DMS 273 (cell line): Measurements from ENCODE around the gene AGK.

Source experiments
- DNase-seq: peaks from one replicate; lab custom pipeline; 2025; ENCODE audit not compliant: unreplicated experiment; lab: John Stamatoyannopoulos, UW

Gene AGK

GRCh38 chr7:141585592-141586510 is 34.6 kb downstream of the AGK start:
- DNase-seq = no peak

GRCh38 chr7:141586878-141587277 is 35.7 kb downstream of the AGK start:
- DNase-seq = no peak

- DNase-seq = no peak
Observed at GRCh38 chr7:141587304-141587703, 36.1 kb downstream of the AGK start.

GRCh38 chr7:141588912-141589311 is 37.7 kb downstream of the AGK start:
- no peak for DNase-seq

DNA sequence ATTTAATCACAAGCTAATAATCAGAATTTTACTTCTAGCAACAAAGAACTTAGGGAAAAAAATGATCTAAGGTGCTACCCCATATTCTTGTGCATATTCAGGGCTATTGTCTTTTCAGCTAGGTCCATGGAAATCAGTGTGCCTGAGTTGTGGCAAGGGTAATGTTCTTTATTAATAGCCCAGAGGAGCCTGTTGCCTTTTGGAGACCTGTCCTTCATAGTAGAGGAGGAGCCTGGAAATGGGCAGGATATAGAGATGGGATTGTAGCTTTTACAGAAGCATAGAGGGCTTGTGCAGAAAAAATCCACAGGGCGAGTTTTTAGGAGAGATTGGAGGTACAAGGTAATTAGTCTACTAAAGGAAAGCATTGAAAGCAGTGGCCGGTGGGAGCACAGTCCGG is 38.9 kb downstream of the AGK start:
- no peak for DNase-seq

DNA sequence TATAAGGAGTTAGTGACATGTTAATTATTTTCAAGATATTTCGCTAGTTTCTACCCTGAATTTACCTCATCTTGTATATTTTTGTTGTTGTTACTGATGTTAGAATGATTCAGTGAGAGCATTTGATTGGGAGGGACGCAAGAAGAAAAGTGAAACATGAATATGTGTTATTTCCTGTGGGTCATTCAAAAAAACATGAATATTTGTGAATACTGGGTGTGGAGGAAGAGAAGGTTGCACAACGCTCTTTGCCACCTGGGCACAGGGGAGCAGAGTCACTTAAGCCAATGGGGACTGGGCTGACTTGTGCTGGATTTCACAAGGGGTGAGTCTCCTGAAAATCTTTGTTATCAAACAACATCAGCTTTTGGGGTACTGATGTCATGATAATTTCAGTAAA is 39.5 kb downstream of the AGK start:
- DNase-seq = no peak

DNA sequence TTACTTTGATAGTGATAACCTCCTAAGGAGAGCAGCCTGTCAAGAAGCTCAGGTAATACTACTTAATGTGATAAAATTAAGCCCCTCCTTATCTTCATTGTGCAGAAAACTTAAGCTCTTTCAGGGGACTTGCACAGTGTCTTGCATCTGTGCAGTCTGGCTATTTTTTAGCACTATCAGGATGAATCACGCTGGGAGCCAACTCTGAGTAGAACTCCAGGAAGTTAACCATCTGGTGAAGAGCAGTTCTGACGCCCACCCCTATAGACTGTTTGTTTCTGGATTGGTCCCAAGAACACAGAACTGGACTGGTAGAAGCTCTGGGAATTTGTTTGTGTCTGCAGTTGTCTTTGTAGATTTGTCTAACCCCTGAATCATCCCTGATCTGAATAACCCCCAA is 41.9 kb downstream of the AGK start:
- peak; percentile 80 for DNase-seq

DNA sequence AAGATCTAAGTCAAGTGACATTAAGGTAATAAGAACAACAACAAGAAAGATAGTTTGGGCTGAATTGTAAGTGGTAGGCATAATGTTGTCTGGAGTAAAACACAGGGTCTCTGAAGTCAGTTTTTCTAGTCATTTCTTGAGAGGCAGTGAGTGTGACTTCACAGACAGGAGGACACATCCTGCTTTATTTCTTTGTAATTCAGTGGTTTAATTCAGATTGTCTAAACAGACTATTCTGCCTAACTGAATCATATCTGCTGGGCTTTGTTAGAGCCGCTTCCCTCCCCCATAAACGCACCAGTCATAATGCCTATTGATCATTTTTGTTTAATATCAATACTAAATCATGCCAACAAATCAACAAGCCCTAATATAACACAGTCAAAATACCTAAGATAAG is 46.8 kb downstream of the AGK start:
- no peak for DNase-seq

GRCh38 chr7:141598408-141598807 is 47.2 kb downstream of the AGK start:
- no peak for DNase-seq

DNA sequence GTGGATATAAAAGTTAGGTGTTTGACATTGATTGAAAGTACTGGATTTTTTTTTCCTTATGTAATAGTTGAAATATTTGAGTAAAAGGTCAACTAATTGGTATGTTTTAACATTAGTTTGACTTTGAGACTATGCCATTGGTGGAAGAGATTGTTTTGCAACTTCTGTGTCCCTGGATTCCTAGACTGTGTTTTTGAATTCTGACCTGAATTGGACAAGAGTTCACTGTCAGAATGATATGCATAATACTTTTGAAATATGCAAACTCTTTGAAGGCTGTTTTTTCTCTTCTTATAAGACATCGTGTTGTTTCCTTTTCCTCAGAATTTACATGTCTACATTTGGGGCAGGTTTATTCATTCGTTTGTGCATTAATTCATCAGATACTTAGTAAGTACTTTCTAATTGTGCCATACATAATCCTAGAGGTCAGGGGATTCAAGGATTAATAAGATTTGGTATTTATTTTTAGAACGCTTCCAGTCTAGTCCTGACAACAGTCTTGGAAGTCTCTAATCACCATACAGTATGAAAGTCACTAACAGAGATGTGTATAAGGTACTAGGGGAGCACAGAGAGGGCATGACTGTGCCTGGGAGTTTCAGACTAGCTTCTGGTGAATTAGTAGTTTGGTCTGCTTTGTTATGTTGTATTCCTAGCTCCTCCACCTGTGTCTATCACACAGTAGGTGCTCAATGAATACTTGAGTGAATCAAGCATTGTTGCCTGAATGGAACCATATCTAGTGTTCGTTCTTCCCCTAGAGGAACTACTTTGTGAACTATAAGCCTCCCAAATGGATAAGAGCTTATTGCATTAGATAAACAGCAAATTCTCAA is 49.2 kb downstream of the AGK start:
- no peak for DNase-seq

GRCh38 chr7:141609576-141609975 is 58.4 kb downstream of the AGK start:
- DNase-seq = no peak

- DNase-seq = no peak
Observed at GRCh38 chr7:141610671-141611070, 59.5 kb downstream of the AGK start.

DNA sequence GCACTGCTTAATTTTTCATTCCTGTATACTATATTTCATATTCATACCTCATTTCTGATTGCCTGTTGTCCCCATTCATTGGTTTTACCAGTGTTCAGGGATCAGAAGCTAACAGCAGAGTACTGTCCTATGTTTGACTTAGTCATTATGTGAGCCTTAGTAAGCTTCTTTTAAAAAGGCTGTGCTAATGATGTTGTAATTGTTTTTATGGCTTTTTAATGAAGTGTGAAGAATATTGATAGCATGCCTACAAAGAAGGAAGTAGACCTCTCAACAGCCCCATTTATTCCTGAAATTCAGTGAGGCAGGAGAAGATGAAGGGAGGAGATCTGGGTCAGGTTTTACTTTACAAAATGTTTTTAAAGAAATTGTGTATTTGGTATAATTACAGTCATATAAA is 61.7 kb downstream of the AGK start:
- DNase-seq = no peak

GRCh38 chr7:141617280-141617679 is 66.1 kb downstream of the AGK start:
- no peak for DNase-seq

DNA sequence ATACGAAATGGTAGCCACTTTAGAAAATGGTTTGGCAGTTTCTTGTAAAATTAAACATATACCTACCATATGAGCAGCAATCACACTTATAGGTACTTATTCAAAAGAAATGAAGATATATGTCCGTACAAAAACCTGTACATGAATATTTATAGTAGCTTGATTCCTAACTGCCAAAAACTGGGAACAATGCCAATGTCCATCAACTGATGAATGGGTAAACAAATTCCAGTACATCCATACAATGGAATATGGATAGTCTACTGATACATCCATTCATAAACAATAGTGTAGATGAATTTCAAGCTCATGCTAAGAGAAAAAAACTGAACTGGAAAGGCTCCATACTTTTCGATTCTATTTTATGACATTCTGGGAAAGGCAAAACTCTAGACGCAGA is 68.5 kb downstream of the AGK start:
- DNase-seq = no peak

DNA sequence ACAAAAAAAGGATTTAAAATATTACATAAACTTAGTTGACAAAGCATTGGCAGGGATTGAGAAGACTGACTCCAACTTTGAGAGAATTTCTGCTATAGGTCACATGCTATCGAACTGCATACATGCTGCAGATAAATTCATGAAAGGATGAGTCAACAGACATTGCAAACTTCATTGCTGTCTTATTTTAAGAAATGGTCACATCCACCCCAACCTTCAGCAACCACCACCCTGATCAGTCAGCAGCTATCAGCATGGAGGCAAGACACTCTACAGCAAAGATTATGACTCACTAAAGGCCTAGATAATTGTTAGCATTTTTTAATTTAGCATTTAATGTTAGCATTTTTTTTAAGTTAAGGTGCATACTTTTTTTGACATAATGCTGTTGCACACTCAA is 73.6 kb downstream of the AGK start:
- DNase-seq = no peak

DNA sequence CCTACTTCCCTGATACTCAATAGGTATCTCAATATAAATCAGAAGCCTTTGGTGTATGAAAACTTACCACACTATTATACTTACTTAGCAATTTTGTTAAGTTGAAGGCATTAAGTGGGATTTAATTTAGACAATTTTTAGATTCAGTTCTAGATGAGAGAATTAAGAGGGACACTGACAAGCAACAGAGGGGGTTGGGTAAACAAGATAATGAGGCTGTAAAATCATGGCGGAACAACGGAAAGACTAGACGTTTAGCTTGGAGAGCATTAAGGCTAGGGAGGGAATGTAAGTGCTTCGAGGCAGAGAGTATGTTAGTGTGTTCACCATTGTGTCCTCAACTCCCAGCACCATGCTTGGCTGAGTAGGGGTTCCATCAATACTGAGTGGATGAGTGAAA is 79.4 kb downstream of the AGK start:
- no peak for DNase-seq

DNA sequence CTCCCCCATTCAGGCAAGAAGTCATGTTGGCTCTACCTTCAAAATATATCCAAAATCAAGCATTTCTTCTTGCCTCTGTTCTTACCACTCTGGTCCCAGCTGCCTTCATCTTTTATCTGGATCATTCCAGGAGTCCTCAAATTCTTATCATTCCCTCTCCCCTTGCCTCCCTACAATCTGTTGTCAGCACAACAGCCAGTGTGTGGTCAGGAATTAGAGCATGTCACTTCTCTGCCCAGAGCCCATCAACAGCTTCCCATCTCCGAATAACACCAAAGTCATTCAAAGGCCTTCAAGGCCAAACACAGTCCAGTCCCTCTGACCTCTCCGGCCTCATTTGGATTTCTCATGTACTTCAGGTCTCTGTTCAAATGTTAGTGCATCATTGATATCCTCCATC is 80.3 kb downstream of the AGK start:
- DNase-seq = no peak

GRCh38 chr7:141634065-141634464 is 82.9 kb downstream of the AGK start:
- no peak for DNase-seq

GRCh38 chr7:141636053-141636452 is 84.8 kb downstream of the AGK start:
- no peak for DNase-seq

GRCh38 chr7:141640239-141640840 is 89.1 kb downstream of the AGK start:
- DNase-seq = no peak

DNA sequence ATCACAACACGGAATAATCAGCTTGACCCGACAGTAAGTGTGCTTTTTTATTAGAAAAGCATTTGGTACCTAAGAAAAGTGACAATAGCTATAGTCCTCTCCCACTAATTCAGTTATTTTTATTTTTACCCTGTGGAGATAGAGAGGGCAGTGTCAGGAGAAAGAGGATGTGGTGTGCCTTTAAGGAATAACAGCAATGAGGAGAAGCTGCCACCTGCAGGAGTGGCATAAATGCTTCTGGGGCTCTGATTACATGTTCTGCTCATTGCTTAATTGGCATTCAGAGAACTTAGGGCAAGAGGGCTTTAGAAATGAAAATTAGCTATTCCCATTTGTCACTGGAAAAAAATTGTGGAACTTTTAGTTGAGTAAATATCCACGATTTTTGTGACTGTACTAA is 90.7 kb downstream of the AGK start:
- no peak for DNase-seq
